NT2/D1 (cell line): ENCODE results near the gene TFCP2L1.

Source experiments
- SUZ12 ChIP-seq: IDR thresholded peaks from 2 replicates; pipeline ENCODE4 v1.6.1; 2011; ENCODE audit not compliant: insufficient read length, insufficient read depth; ENCODE audit errors: extremely low read depth
- ZNF274 ChIP-seq: IDR thresholded peaks from 2 replicates; pipeline ENCODE4 v1.6.1; 2011; ENCODE audit warnings: mild to moderate bottlenecking, low read depth, low read length

- TF ChIP-seq SUZ12 (no peak), ZNF274 (no peak)
Observed at GRCh38 chr2:121281694-121282093, 3.3 kb downstream of the TFCP2L1 start.
